Panc1 (cell line): ENCODE data around the gene KRTAP5-1.
"Not testable (repeated sequence)": the region's sequence is repeated elsewhere in the genome, so short reads cannot be mapped to it uniquely, and the experiment has no call there.

Source experiments
- CTCF ChIP-seq: fragments of 450-650 bp; IDR thresholded peaks from 2 replicates; pipeline ENCODE4 v1.5.1; 2017; ENCODE audit warnings: mild to moderate bottlenecking
- POLR2AphosphoS5 ChIP-seq: IDR thresholded peaks from 2 replicates; pipeline ENCODE4 v1.6.1; 2012; ENCODE audit warnings: mild to moderate bottlenecking, low read depth, low read length, moderate library complexity
- REST ChIP-seq, 2 experiments: IDR thresholded peaks; 2 replicates each; pipeline ENCODE4 v1.6.1; 2011 to 2012; ENCODE audit warnings: low read depth in 2 of 2, control low read depth in 1 of 2, low read length in 1 of 2, mild to moderate bottlenecking in 1 of 2, moderate library complexity in 1 of 2; ENCODE audit not compliant: insufficient read depth in 1 of 2
- SIN3A ChIP-seq: IDR thresholded peaks from 2 replicates; pipeline ENCODE4 v1.6.1; 2012; ENCODE audit warnings: low read depth, mild to moderate bottlenecking, low read length, moderate library complexity, borderline replicate concordance; ENCODE audit not compliant: insufficient read depth
- TCF7L2 ChIP-seq: IDR thresholded peaks from 2 replicates; pipeline ENCODE4 v1.6.1; 2011; ENCODE audit warnings: mild to moderate bottlenecking, low read depth, low read length, inconsistent platforms

- not testable (repeated sequence) for TF ChIP-seq CTCF; POLR2AphosphoS5; SIN3A; REST (IDR thresholded peaks at IDR 0.05; ENCODE audit: insufficient read depth in 1 of 2, low read depth in 2 of 2, low read length in 1 of 2); TCF7L2
Measured at GRCh38 chr11:1598406-1598805, 13.3 kb upstream of the KRTAP5-1 start.
